ENCODE results near the gene ACOD1.
A peak's percentile ranks its signal among the peaks of the same experiment; 100 is the strongest.
"Not testable (repeated sequence)": the region's sequence is repeated elsewhere in the genome, so short reads cannot be mapped to it uniquely, and the experiment has no call there.

The ACOD1 gene

GRCh38 chr13:76953968-76954367, 5.7 kb downstream of the ACOD1 start:
- no peak for DNase-seq (ENCODE audit: low read depth, low spot score)

- no peak for DNase-seq (ENCODE audit: low read depth, low spot score)
These were observed 6.2 kb downstream of the ACOD1 start for GRCh38 chr13:76954538-76954937.

DNA sequence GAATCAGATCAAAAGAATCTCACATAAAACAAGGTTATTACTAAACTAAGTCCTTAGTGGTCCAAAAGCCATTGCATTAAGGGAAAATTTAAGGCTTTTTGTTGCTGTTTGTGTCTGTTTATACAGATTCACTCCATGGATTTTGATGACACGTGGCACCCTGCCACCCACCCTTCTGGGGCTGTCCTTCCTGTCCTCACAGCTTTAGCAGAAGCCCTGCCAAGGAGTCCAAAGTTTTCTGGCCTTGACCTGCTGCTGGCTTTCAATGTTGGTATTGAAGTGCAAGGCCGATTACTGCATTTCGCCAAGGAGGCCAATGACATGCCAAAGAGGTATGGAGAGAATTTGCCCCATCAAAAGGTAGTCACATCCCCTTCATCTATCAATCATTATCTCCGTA, 6.9 kb downstream of the ACOD1 start:
- DNase-seq (ENCODE audit: low read depth, low spot score), result no peak

- DNase-seq (ENCODE audit: low read depth, low spot score), result no peak
These were observed 7.3 kb downstream of the ACOD1 start for GRCh38 chr13:76955661-76956060.

- DNase-seq (ENCODE audit: low read depth, low spot score), result no peak
These were observed 10.6 kb downstream of the ACOD1 start for GRCh38 chr13:76958841-76959432.

- not testable (repeated sequence) for DNase-seq (ENCODE audit: low read depth, low spot score)
These were observed 11.4 kb downstream of the ACOD1 start for GRCh38 chr13:76959734-76960133.

GRCh38 chr13:76965759-76966421, 17.6 kb downstream of the ACOD1 start:
- DNase-seq (ENCODE audit: low read depth, low spot score), result no peak

DNA sequence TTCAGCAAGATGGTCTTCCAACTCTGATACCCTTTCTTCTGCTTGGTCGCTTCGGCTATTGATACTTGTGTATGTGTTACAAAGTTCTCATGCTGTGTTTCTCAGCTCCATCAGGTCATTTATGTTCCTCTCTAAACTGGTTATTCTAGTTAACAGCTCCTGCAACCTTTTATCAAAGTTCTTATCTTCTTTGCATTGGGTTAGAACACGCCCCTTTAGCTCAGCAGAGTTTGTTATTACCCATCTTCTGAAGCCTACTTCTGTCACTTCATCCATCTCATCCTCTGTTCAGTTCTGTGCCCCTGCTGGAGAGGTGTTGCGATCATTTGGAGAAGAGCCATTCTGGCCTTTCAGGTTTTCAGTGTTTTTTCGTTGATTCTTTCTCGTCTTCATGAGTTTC, 18.7 kb downstream of the ACOD1 start:
- no peak for DNase-seq (ENCODE audit: low read depth, low spot score)

DNA sequence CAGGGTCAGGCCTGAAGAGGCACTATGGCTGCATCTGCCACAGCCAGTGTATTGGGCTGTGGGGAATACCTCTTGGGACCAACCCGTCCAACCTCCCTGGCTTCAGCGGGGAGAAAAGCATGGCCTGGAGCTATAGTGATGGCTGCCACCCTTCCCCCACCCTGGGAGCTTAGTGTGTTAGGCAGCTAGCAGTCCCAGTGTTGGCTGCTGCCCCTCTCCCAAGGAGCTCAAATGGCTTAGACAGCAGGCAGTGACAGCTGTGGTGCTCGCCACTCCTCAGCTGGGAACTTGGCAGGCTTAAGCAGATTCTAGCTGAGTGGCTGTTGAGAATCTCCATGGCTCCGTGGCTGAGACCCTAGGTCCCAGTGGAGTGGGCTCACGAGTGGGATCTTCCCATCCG, 19.7 kb downstream of the ACOD1 start:
- DNase-seq (ENCODE audit: low read depth, low spot score), result no peak

GRCh38 chr13:76969488-76970365, 21.4 kb downstream of the ACOD1 start:
- no peak for DNase-seq (ENCODE audit: low read depth, low spot score)

DNA sequence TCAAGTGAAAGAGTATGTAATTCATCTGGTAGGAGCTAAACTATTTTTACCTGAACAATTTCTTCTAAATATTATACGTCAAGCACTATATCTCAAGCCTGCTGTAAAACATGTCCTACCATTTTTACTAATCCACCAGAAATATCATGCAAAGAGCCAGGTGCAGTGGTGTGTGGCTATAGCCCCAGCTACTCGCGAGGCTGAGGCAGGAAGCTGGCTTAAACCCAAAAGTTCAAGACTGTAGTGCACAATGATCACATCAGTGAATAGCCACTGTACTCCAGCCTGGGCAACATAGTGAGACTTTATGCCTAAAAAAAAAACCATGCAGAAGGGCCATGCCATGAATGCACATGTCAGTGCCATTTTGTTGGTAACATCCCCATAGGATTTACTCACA, 22.9 kb downstream of the ACOD1 start:
- no peak for DNase-seq (ENCODE audit: low read depth, low spot score)

GRCh38 chr13:76971851-76972829, 23.8 kb downstream of the ACOD1 start:
- no peak for DNase-seq (ENCODE audit: low read depth, low spot score)

DNA sequence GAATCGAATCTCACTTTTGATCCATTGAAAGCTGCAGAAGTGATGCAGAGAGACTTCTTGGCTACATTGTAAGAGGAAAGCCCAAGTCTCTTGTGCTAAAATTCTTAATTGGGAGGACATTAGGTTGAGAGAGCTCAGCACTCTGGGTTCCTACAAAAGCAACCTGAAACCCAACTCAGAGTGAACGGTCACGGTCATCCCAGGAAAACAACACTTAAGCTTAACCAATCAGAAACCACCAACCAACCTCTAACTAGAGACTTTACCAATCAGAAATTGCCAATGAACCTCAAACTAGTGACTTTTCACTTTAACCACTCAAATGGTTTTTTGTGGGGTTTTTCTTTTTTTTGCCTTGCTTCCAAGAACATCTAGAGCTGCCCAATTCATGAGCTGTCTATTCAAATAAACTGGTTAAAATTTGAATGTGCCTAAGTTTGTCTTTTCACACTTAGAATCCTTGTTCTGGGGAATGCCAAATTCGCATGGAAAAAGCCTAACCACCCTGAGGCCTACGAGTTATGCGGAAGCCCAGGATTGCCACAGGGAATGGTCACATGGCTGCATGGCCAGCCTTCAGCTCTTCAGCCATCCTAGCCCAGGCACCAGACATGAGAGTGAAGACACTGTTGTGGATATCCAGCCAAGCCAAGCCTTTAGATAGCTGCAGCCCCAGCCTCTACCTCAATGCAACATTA, 25.8 kb downstream of the ACOD1 start:
- no peak for DNase-seq (ENCODE audit: low read depth, low spot score)

DNA sequence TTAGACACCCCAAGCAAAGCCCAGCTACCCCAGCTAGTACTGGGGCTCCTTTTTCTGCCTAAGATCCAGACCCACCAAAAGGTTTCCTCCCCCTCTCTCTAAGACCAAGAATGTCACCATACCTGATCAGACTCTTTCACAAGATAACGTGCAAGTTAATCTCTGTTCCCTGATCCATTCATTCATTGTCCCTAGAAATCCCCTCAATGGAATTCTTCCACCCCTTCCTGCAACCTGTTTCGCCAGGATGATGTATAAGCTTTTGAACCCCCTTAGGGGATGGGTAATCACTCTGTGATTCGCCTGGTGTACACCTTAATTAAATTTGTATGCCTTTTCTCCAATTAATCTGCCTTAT, 26.3 kb downstream of the ACOD1 start:
- DNase-seq (ENCODE audit: low read depth, low spot score), result no peak

DNA sequence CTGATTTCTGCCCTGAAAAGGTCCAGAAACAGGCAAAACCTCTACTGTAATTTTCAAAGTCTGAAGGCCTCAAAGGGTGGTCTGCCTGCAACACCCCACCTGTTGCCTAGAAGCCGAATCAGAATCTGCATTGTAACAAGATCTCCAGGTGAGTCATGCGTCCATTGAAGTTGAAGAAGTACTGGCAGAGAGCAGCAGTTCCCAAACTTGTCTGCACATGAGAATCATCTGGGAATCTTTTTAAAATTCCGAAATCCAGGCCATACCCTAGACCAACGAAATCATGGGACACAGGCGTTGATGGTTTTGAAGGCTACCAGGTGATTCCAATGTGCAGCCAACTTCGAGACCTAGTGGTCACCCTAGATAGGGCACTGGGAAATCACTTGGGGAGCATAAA, 27.6 kb downstream of the ACOD1 start:
- DNase-seq (ENCODE audit: low read depth, low spot score), result no peak

- DNase-seq (ENCODE audit: low read depth, low spot score), result no peak
These were observed 28.2 kb downstream of the ACOD1 start for GRCh38 chr13:76976490-76976889.

GRCh38 chr13:76976929-76977328, 28.6 kb downstream of the ACOD1 start:
- DNase-seq (ENCODE audit: low read depth, low spot score), result no peak

GRCh38 chr13:76980075-76980718, 31.9 kb downstream of the ACOD1 start:
- DNase-seq (ENCODE audit: low read depth, low spot score), result peak; percentile 71

GRCh38 chr13:76982061-76982460, 33.8 kb downstream of the ACOD1 start:
- no peak for DNase-seq (ENCODE audit: low read depth, low spot score)

GRCh38 chr13:76983676-76984075, 35.4 kb downstream of the ACOD1 start:
- DNase-seq (ENCODE audit: low read depth, low spot score), result no peak

- DNase-seq (ENCODE audit: low read depth, low spot score), result peak; percentile 59
These were observed 43.1 kb downstream of the ACOD1 start for GRCh38 chr13:76991432-76991795.
